H9 (cell line): Measurements from ENCODE around the gene SCN5A. TPM values are rescaled to one million over a fixed set of nuclear protein-coding genes. Genes with fewer than 3 reads are reported as not detected.

Experiments used
- DNase-seq: peaks from one replicate; pipeline ENCODE4 v3.0.0-alpha.2; 2017
- H2AFZ ChIP-seq: one replicate; pipeline ENCODE4 v1.6.1; 2013; ENCODE audit warnings: mild to moderate bottlenecking, low read length, control low read depth, moderate library complexity
- H2AK5ac ChIP-seq: 2 replicates; pipeline ENCODE4 v1.6.1; 2013; ENCODE audit warnings: low read length, control low read depth, mixed read lengths; ENCODE audit not compliant: insufficient read length
- H2BK120ac ChIP-seq: one replicate; pipeline ENCODE4 v1.6.1; 2013; ENCODE audit warnings: low read depth, mild to moderate bottlenecking, low read length, control low read depth, inconsistent platforms; ENCODE audit not compliant: poor library complexity, severe bottlenecking
- H2BK12ac ChIP-seq: 2 replicates; pipeline ENCODE4 v1.6.1; 2013; ENCODE audit warnings: low read length, control low read depth, mixed read lengths, low read depth; ENCODE audit not compliant: insufficient read length
- H2BK15ac ChIP-seq: 2 replicates; pipeline ENCODE4 v1.6.1; 2013; ENCODE audit warnings: low read depth, low read length, control low read depth
- H2BK20ac ChIP-seq: one replicate; pipeline ENCODE4 v1.6.1; 2013; ENCODE audit warnings: low read depth, mild to moderate bottlenecking, low read length, control low read depth, inconsistent platforms; ENCODE audit not compliant: poor library complexity, severe bottlenecking
- H2BK5ac ChIP-seq: 2 replicates; pipeline ENCODE4 v1.6.1; 2013; ENCODE audit warnings: low read length, control low read depth, mixed read lengths; ENCODE audit not compliant: insufficient read length
- H3K14ac ChIP-seq: 2 replicates; pipeline ENCODE4 v1.6.1; 2013; ENCODE audit warnings: low read length, control low read depth; ENCODE audit not compliant: insufficient read depth
- H3K18ac ChIP-seq: 2 replicates; pipeline ENCODE4 v1.6.1; 2013; ENCODE audit warnings: low read depth, mild to moderate bottlenecking, mixed read lengths, low read length, control low read depth; ENCODE audit not compliant: insufficient read length
- H3K23ac ChIP-seq: 2 replicates; pipeline ENCODE4 v1.6.1; 2013; ENCODE audit warnings: low read length, control low read depth, mixed read lengths, low read depth; ENCODE audit not compliant: insufficient read length
- H3K23me2 ChIP-seq: 2 replicates; pipeline ENCODE4 v1.6.1; 2013; ENCODE audit warnings: low read depth, mild to moderate bottlenecking, mixed read lengths, low read length, control low read depth; ENCODE audit not compliant: insufficient read length, poor library complexity, severe bottlenecking
- H3K27ac ChIP-seq: 2 replicates; pipeline ENCODE4 v1.5.1; 2013; ENCODE audit warnings: low read length, control low read depth, mixed read lengths, low read depth; ENCODE audit not compliant: insufficient read length
- H3K27me3 ChIP-seq: 2 replicates; pipeline ENCODE4 v1.6.1; 2013; ENCODE audit warnings: low read length, control low read depth, inconsistent platforms; ENCODE audit not compliant: insufficient read depth
- H3K4ac ChIP-seq: 2 replicates; pipeline ENCODE4 v1.6.1; 2013; ENCODE audit warnings: low read depth, mild to moderate bottlenecking, control low read depth, inconsistent platforms, low read length, moderate library complexity
- H3K4me1 ChIP-seq: 2 replicates; pipeline ENCODE4 v1.6.1; 2013; ENCODE audit warnings: low read length, control low read depth, inconsistent platforms; ENCODE audit not compliant: insufficient read depth
- H3K4me2 ChIP-seq: 2 replicates; pipeline ENCODE4 v1.6.1; 2013; ENCODE audit warnings: low read length, control low read depth, mixed read lengths; ENCODE audit not compliant: insufficient read length, insufficient read depth
- H3K56ac ChIP-seq: 2 replicates; pipeline ENCODE4 v1.6.1; 2013; ENCODE audit warnings: low read depth, mild to moderate bottlenecking, mixed read lengths, low read length, control low read depth; ENCODE audit not compliant: insufficient read length
- H3K79me1 ChIP-seq: 2 replicates; pipeline ENCODE4 v1.6.1; 2013; ENCODE audit warnings: low read depth, mild to moderate bottlenecking, moderate library complexity, low read length, control low read depth, inconsistent platforms; ENCODE audit not compliant: insufficient read depth, poor library complexity, severe bottlenecking
- H3K79me2 ChIP-seq: 2 replicates; pipeline ENCODE4 v1.6.1; 2013; ENCODE audit warnings: low read length, control low read depth, inconsistent platforms; ENCODE audit not compliant: insufficient read depth
- H3K9ac ChIP-seq: 2 replicates; pipeline ENCODE4 v1.6.1; 2013; ENCODE audit warnings: low read length, control low read depth, mixed read lengths; ENCODE audit not compliant: insufficient read length; ENCODE audit errors: extremely low read depth
- H3K9me3 ChIP-seq: one replicate; pipeline ENCODE4 v1.6.1; 2013; ENCODE audit warnings: low read depth, low read length, inconsistent platforms; ENCODE audit not compliant: control insufficient read depth
- H3T11ph ChIP-seq: one replicate; pipeline ENCODE4 v1.6.1; 2013; ENCODE audit warnings: mild to moderate bottlenecking, low read length, control low read depth, inconsistent platforms
- H4K20me1 ChIP-seq: one replicate; pipeline ENCODE4 v1.6.1; 2013; ENCODE audit not compliant: control insufficient read depth, insufficient read length, insufficient read depth
- H4K5ac ChIP-seq: 2 replicates; pipeline ENCODE4 v1.6.1; 2013; ENCODE audit warnings: low read depth, mild to moderate bottlenecking, mixed read lengths, low read length, control low read depth; ENCODE audit not compliant: insufficient read length
- H4K8ac ChIP-seq: replicated peaks from 2 replicates; pipeline ENCODE4 v1.6.1; 2013; ENCODE audit warnings: low read length, control low read depth, mixed read lengths, low read depth; ENCODE audit not compliant: insufficient read length
- H4K91ac ChIP-seq: 2 replicates; pipeline ENCODE4 v1.6.1; 2013; ENCODE audit warnings: low read depth, mild to moderate bottlenecking, moderate library complexity, mixed read lengths, low read length, control low read depth; ENCODE audit not compliant: insufficient read length
- H3K27ac Mint-ChIP-seq, 3 experiments: 2 replicates in 2 of 3; 3 replicates in 1 of 3; pipeline ENCODE4 v1.8.0; 2020 to 2021; ENCODE audit warnings: mixed read lengths in 3 of 3, mild to moderate bottlenecking in 1 of 3, moderate library complexity in 1 of 3
- H3K27me3 Mint-ChIP-seq: 2 replicates; pipeline ENCODE4 v1.8.0; 2021; ENCODE audit warnings: low read depth, mild to moderate bottlenecking, moderate library complexity, mixed read lengths
- H3K36me3 Mint-ChIP-seq, 3 experiments: 2 replicates in 2 of 3; 3 replicates in 1 of 3; pipeline ENCODE4 v1.8.0; 2020 to 2021; ENCODE audit warnings: low read depth in 3 of 3, mixed read lengths in 3 of 3; ENCODE audit not compliant: insufficient read depth in 1 of 3
- H3K4me1 Mint-ChIP-seq, 2 experiments: 2 replicates each; pipeline ENCODE4 v1.8.0; 2020; ENCODE audit warnings: mixed read lengths in 2 of 2
- H3K4me3 Mint-ChIP-seq, 2 experiments: 2 replicates in 1 of 2; 3 replicates in 1 of 2; pipeline ENCODE4 v1.8.0; 2020 to 2021; ENCODE audit warnings: mild to moderate bottlenecking in 2 of 2, mixed read lengths in 2 of 2, moderate library complexity in 1 of 2
- H3K9me3 Mint-ChIP-seq, 2 experiments: 2 replicates in 1 of 2; 3 replicates in 1 of 2; pipeline ENCODE4 v1.8.0; 2020; ENCODE audit warnings: mild to moderate bottlenecking in 2 of 2, mixed read lengths in 2 of 2, moderate library complexity in 1 of 2
- CTCF ChIP-seq: fragments of 200-600 bp; sonication (generic); conservative IDR thresholded peaks from 3 replicates; pipeline ENCODE4 v1.8.0; 2021; ENCODE audit warnings: antibody characterized with exemption, mild to moderate bottlenecking
- WGBS: extraction: QIAGEN DNeasy Blood & Tissue Kit; methylation state at CpG from one replicate; pipeline ENCODE4 v1.1.7; 2013; ENCODE audit warnings: missing lambda C conversion rate, low lambda C conversion rate, mixed read lengths; ENCODE audit not compliant: insufficient read length; ENCODE audit errors: extremely low coverage; 5-methylcytosine and 5-hydroxymethylcytosine counted together
- total RNA-seq: library from RNA; stranded (reverse); gene quantifications from 2 replicates; pipeline ENCODE4 v1.2.1, GENCODE V29; 2021

The SCN5A gene
- total RNA-seq, 1 experiment from 2014 or later: 6.5 TPM

- H2AK5ac ChIP-seq: no peak overlapping the region
- no peak overlapping the region for H2BK5ac ChIP-seq
- no peak overlapping the region for H2BK15ac ChIP-seq
- H4K8ac ChIP-seq: no peak overlapping the region
- H3K23me2 ChIP-seq: no peaks in the 10 kb centered on the region
- DNase-seq: no peak
- H3K27ac Mint-ChIP-seq: no peak overlapping the region
- H3K36me3 Mint-ChIP-seq: peaks cover 0 to 5% (median 0%) of the 10 kb centered on the region in 3 experiments; a peak in 4 of 7 replicates
- H2BK20ac ChIP-seq: no peak overlapping the region
- H3K27ac ChIP-seq: no peak overlapping the region
- no peak overlapping the region for H3T11ph ChIP-seq
- no peak overlapping the region for H3K4me3 Mint-ChIP-seq
- H3K4me2 ChIP-seq: no peak overlapping the region
- peaks cover 6% of the 10 kb centered on the region; the same call in 1 of the 2 replicates for H3K4me1 ChIP-seq
- no peak overlapping the region for H3K23ac ChIP-seq
- H3K79me1 ChIP-seq: no peaks in the 10 kb centered on the region
- no peak overlapping the region for H3K4ac ChIP-seq
- H3K18ac ChIP-seq: no peak overlapping the region
- H2AFZ ChIP-seq: no peak overlapping the region
- no peaks in the 10 kb centered on the region for H3K27me3 ChIP-seq
- no peak for TF ChIP-seq CTCF
- H4K20me1 ChIP-seq: no peaks in the 10 kb centered on the region
- H3K27me3 Mint-ChIP-seq: peaks cover 2% of the 10 kb centered on the region; the same call in 1 of the 2 replicates
- no peak overlapping the region for H3K56ac ChIP-seq
- no peak overlapping the region for H2BK12ac ChIP-seq
- H3K9me3 Mint-ChIP-seq: no peaks in the 10 kb centered on the region
- no peak overlapping the region for H3K14ac ChIP-seq
- no CpG with 5 or more reads among the region's 5 CpGs for WGBS
- H3K9ac ChIP-seq: no peak overlapping the region
- H3K79me2 ChIP-seq: no peaks in the 10 kb centered on the region
- no peak overlapping the region for H2BK120ac ChIP-seq
- H4K5ac ChIP-seq: no peak overlapping the region
- H3K9me3 ChIP-seq: no peaks in the 10 kb centered on the region
- H3K4me1 Mint-ChIP-seq: peaks cover 15 to 27% of the 10 kb centered on the region in 2 experiments
- H4K91ac ChIP-seq: no peak overlapping the region
Measured at GRCh38 chr3:38626171-38626570, 23.3 kb downstream of the SCN5A start.
